ENCODE measurements around the gene TMEM209.
"Not testable (repeated sequence)": the region's sequence is repeated elsewhere in the genome, so short reads cannot be mapped to it uniquely, and the experiment has no call there.

Gene TMEM209

GRCh38 chr7:130160455-130160854 lies 44.8 kb downstream of the TMEM209 start:
- ATAC-seq (no peak), DNase-seq (no peak)

DNA sequence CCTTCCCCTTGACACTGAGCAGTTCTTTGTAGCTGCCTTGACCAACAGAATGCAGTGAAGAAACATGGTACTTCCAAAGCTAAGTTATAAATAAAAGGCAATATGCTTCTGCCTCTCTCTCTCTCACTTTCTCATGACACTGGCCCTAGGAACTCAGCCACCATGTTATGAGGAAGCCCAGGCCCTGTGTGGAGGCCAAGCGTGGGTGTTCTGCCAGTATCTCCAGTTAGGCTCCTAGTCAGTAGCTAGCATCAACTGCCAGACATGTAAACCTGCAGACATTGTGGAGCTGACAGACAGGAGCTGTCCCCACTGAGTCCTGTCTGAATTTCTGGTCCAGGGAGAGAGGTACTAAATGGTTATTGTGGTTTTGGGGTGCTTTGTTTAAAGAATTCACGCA lies 45.2 kb downstream of the TMEM209 start:
- DNase-seq (no peak), ATAC-seq (no peak)

DNA sequence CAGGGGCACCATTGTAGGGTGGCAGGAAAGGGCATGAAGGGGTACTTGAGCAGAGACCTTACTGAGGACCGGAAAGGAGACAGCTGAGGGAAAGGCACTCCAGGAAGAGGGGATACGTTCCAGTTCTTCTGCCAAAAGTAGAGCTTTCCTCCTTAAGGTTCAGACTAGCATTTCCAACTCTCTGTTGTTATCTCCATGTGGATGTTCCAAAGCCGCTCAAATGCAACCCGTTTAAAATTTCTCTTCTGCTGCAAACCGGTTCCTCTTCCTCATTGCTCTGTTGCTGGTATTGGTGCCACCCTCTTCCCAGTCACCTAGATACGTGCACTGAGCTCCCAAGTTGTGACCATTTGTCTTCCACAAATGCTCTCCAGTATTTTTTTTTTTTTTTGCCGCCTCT lies 47.5 kb downstream of the TMEM209 start:
- DNase-seq (no peak), ATAC-seq (no peak)

DNA sequence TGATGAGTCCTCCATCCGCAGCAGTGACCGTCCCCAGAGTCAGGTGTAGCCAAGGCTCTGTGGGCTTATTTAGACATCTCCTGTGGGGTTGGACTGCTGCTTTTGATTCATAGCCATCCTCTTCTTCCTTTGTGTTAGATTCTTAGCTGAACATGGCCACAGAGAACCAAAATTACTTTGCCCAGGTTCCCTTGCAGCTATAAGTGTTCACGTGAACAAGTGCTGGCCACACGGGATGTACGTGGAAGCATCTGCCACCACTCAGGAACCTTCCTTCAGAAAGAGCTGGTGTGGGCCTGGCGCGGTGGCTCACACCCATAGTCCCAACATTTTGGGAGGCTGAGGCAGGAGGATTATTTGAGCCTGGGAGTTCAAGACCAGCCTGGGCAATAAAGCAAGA lies 49.1 kb downstream of the TMEM209 start:
- ATAC-seq = no peak

GRCh38 chr7:130154501-130155317 lies 50.5 kb downstream of the TMEM209 start:
- ATAC-seq = no peak

More for the DNA sequence above, 49.1 kb downstream of the TMEM209 start:
- no peak for DNase-seq

GRCh38 chr7:130154131-130154500 lies 51.1 kb downstream of the TMEM209 start:
- no peak for DNase-seq
- ATAC-seq = no peak

More at GRCh38 chr7:130154501-130155317, 50.5 kb downstream of the TMEM209 start:
- DNase-seq = no peak

DNA sequence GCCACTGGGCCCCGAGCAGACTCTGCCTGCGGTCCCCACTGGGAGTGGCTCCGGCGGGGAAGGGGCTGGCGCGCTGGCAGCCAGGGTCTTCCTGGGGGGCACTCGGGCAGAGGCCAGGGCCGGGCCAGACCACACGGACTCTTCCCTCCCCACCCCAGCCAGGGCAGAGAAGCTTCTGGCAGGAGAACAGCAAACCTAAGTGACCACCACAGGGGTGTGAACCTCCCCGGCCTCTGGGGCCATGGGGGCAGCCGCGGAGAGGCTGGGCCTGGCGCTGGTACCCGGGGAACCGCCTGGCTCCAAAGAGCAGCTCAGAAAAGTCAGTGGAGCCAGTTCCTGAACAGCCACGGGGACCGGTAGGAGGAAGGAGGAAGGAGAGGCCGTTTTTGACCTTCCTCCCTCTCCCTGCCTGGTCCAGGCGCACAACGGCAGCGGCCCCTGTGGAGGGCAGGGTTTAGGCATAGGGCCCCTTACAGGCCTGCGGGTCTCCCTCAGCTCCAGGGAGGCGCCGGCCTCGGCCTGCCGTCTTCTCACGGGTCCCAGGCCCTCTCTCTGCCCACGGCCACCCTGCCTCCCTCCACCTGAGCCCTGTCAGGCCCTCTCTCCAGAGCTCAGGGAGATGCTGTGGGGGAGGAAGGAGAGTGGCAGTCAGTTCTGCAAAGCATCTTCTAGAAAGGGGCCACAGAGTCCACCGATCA lies 51.8 kb downstream of the TMEM209 start:
- no peak for DNase-seq

GRCh38 chr7:130152493-130153210 lies 52.6 kb downstream of the TMEM209 start:
- ATAC-seq (no peak), DNase-seq (no peak)

More for the DNA sequence above, 51.8 kb downstream of the TMEM209 start:
- no peak for ATAC-seq

DNA sequence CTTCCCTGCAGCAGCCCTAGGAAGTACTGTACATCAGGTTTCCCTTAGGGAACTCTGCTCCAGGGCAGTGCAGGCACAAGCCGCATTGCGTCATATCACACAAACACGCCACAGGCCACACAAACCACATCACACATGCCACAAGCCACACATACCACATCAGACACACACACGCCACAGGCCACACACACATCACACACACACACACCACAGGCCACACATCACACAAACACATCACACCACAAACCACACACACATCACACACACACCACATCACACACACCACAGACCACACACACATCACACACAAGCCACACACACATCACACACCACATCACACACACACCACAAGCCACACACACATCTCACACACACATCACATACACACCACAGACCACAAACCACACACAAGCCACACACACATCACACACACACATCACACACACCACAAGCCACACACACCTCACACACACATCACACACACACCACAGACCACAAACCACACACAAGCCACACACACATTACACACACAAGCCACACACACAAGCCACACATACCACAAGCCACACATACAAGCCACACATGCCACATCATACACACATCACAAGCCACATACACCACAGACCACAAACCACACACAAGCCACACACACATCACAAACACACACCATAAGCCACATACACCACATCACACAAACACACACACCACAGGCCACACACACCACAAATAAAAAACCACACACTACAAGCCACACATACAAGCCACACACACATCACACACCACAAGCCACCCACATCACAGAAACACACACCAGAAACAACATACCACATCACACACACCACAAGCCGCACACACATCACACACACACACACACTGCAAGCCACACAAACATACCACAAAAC lies 53.4 kb downstream of the TMEM209 start:
- DNase-seq (peak; percentile 30), ATAC-seq (no peak)

GRCh38 chr7:130150587-130150986 lies 54.6 kb downstream of the TMEM209 start:
- ATAC-seq (no peak), DNase-seq (no peak)

- DNase-seq (no peak), ATAC-seq (no peak)
These were observed 55.7 kb downstream of the TMEM209 start for GRCh38 chr7:130149281-130150139.

GRCh38 chr7:130148561-130148960 lies 56.6 kb downstream of the TMEM209 start:
- ATAC-seq = no peak
- DNase-seq = no peak

- no peak for DNase-seq
- no peak for ATAC-seq
These were observed 57.4 kb downstream of the TMEM209 start for GRCh38 chr7:130147710-130148325.

DNA sequence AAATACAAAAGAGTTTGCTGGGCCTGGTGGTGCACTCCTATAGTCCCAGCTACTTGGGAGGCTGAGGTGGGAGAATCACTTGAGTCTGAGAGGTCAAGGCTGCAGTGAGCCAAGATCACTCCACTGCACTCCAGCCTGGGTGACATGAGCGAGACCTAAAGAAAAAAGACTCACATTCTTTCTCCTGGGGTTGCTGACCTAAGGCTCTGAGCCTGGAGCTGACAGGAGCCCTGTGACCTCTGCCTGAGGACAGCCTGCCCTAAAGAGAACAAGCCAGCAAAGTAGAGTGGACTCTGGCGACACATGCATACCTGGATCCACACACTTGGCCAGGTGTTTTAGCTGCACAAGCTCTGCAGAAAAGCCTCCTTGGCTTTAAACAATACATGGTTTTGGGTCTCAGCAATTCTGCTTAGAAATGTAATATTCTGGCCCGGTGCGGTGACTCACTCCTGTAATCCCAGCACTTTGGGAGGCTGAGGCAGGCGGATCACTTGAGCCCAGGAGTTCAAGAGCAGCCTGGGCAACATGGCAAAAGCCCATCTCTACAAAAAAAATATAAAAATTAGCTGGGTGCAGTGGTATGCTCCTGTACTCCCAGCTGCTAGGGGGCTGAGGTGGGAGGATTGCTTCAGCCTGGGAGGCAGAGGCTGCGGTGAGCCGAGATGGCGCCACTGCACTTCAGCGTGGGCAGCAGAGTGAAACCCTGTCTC lies 58.4 kb downstream of the TMEM209 start:
- no peak for ATAC-seq
- no peak for DNase-seq

DNA sequence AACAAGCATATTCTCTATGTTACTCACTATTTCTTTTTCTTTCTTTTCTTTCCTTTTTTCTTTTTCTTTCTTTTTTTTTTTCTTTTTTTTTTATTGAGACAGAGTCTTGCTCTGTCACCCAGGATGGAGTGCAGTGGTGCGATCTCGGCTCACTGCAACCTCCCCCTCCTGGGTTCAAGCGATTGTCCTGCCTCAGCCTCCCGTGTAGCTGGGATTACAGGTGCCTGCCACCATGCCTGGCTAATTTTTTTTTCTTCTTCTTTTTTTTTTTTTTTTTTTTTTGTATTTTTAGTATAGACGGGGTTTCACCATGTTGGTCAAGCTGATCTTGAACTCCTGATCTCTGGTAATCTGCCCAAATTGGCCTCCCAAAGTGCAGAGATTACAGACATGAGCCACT lies 59.1 kb downstream of the TMEM209 start:
- ATAC-seq, DNase-seq: not testable (repeated sequence)

DNA sequence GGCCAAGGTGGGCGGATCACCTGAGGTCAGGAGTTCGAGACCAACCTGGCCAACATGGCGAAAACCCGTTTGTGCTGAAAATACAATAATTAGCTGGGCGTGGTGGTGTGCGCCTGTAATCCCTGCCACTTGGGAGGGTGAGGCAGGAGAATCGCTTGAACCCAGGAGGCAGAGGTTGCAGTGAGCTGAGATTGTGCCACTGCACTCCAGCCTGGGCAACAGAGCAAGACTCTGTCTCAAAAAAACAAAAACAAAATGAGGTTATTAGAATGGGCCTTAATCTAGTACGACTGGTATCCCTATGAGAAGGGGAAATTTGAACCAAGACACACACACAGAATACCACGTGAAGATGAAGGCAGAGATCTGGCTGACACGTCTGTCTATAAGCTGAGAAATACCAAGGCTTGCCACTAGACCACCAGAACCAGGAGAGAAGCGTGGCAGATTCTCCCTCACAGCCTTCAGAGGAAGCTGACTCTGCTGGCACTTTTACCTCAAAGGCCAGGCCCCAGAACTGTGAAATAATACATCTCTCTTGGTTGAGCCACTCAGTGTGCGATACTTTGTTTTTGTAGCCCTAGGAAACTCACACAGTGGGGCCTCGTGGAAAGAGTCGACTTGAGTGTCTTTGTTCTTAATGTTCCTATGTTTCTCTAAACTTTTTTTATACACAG lies 59.6 kb downstream of the TMEM209 start:
- DNase-seq (no peak), ATAC-seq (peak; percentile 19)

GRCh38 chr7:130144312-130145171 lies 60.7 kb downstream of the TMEM209 start:
- no peak for DNase-seq
- ATAC-seq = no peak

GRCh38 chr7:130143986-130144311 lies 61.3 kb downstream of the TMEM209 start:
- ATAC-seq (no peak), DNase-seq (no peak)

Measured in stimulated activated naive CD8-positive, alpha-beta T cell treated with anti-CD3 and anti-CD28 coated beads, Interleukin-15, Interleukin-2, amounts not matched to agents 100 U/mL and 50 U/mL, for 24 hours (primary cell).